Fibroblast of mammary gland (primary cell): ENCODE measurements around the gene CHMP6.

Source experiments
- DNase-seq: peaks from one replicate; pipeline ENCODE4 v3.0.0-alpha.2; 2010; ENCODE audit warnings: low read depth
- H3K4me3 ChIP-seq: 2 replicates; pipeline ENCODE4 v1.5.1; 2011; ENCODE audit warnings: low read depth, mild to moderate bottlenecking, low read length, moderate library complexity; ENCODE audit not compliant: control insufficient read depth
- TF ChIP-seq, protein P1 (sequence below): conservative IDR thresholded peaks from 2 replicates; pipeline ENCODE4 v1.5.1; 2011; ENCODE audit warnings: low read depth, low read length, inconsistent platforms; ENCODE audit not compliant: control insufficient read depth, insufficient read depth

The CHMP6 gene

DNA sequence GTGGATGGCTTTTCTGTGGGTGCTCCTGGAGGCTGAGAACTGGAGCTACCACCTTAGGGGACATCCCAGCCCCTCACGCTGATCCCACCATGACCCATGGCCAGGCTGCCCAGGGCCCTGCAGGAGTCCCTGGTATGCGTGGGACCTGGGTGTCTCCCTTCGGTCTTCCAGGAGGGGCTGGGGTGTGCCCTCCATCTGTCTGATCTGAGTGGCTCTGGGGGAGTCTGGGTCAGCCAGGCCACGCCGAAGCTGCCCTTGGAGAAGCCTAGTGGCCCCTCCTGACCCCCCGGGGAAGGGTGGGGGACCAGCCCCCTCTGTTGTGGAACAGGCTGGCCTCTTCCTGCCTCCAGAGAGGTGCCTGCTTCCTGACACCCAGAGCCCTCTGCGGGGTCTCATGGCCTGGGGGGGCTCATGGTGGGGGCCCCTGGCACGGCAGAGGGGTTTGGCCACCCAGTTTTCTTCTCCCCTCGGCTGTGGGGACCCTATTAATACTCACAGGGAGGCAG lies 54.0 kb downstream of the CHMP6 start:
- TF ChIP-seq, protein P1, sequence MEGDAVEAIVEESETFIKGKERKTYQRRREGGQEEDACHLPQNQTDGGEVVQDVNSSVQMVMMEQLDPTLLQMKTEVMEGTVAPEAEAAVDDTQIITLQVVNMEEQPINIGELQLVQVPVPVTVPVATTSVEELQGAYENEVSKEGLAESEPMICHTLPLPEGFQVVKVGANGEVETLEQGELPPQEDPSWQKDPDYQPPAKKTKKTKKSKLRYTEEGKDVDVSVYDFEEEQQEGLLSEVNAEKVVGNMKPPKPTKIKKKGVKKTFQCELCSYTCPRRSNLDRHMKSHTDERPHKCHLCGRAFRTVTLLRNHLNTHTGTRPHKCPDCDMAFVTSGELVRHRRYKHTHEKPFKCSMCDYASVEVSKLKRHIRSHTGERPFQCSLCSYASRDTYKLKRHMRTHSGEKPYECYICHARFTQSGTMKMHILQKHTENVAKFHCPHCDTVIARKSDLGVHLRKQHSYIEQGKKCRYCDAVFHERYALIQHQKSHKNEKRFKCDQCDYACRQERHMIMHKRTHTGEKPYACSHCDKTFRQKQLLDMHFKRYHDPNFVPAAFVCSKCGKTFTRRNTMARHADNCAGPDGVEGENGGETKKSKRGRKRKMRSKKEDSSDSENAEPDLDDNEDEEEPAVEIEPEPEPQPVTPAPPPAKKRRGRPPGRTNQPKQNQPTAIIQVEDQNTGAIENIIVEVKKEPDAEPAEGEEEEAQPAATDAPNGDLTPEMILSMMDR: no peak
- H3K4me3 ChIP-seq: no peak overlapping the region
- no peak for DNase-seq

DNA sequence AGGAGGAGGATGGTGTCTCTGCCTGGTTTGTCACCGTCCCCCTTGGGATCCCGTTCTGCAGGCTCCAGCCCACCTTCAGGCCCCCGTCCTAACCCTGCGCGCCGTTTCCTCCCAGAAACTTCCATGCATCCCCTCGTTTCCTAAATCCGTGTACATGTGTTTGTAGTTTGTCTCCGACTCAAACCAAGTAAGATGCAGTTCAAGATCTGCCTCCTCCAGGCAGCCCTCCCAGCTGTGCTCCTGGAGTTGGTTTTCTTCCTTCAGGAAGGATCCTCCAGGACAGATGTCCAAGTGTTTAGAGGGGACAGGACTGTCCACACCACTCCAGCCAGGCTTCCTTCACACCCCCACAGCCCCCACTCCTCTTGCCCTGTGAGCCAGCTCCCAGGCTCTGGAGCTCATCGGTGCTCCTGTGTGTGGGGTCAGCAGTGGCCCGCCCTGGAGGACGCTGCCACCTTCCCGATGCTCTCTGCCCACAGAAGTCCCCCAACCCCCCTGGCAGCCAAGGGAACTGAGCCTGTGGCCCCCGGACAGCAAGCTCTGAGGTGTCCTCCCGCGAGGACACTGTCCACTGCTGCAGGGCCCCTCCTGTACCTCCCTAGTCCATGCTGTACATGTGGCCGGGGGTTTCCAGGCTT lies 54.6 kb downstream of the CHMP6 start:
- no peak overlapping the region for H3K4me3 ChIP-seq
- no peak for DNase-seq
- TF ChIP-seq, protein P1: no peak

- TF ChIP-seq, protein P1: no peak
- no peak overlapping the region for H3K4me3 ChIP-seq
- DNase-seq: no peak
These were observed 55.2 kb downstream of the CHMP6 start for GRCh38 chr17:81046770-81047359.

DNA sequence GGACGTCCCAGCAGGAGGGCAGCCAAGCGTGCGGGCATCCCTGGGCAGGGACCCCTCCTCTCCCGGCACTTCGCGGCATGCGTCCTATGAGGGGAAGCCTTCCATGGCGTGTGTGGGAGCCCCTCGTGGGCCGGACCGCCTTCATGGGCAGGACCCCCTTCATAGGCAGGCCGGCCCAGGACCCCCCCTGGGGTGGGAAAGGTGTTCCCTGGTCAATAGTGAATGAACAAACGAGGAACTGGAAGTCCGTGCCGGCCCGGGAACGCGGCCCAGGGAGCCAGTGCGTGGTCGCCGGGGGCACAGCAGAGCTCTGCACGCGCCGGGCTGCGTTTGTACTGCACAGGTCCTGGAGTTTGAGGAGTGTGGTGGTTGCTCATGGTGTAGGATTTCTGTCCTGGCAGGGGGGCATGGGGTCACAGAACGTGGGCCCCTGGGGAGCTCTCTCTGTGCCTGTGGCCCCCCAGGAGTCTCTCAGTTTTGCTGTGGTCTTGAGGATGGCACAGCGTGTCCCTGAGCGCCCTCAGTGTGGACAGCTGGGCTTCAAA lies 57.3 kb downstream of the CHMP6 start:
- H3K4me3 ChIP-seq: no peak overlapping the region
- DNase-seq: no peak
- TF ChIP-seq, protein P1: no peak

GRCh38 chr17:81049372-81049911 lies 57.8 kb downstream of the CHMP6 start:
- no peak for DNase-seq
- TF ChIP-seq, protein P1: no peak
- no peak overlapping the region for H3K4me3 ChIP-seq
